Osteoblast (primary cell): ENCODE measurements around the gene HRCT1. TPM values are rescaled to one million over a fixed set of nuclear protein-coding genes. Genes with fewer than 3 reads are reported as not detected.
"Not testable (repeated sequence)": the region's sequence is repeated elsewhere in the genome, so short reads cannot be mapped to it uniquely, and the experiment has no call there.

Experiments used
- DNase-seq: peaks from one replicate; pipeline ENCODE4 v3.0.0; 2011; ENCODE audit warnings: low spot score, mixed read lengths; ENCODE audit not compliant: insufficient read length; ENCODE audit errors: missing footprints
- H2AFZ ChIP-seq: 2 replicates; pipeline ENCODE4 v1.6.0; 2011; ENCODE audit warnings: mild to moderate bottlenecking, low read length
- H3K27ac ChIP-seq: 2 replicates; pipeline ENCODE4 v1.5.1; 2011; ENCODE audit warnings: mild to moderate bottlenecking, low read depth, low read length, moderate library complexity
- H3K27me3 ChIP-seq: 2 replicates; pipeline ENCODE4 v1.6.0; 2012; ENCODE audit warnings: mild to moderate bottlenecking, control low read depth, inconsistent platforms, low read length, moderate library complexity; ENCODE audit not compliant: insufficient read depth
- H3K36me3 ChIP-seq: 2 replicates; pipeline ENCODE4 v1.5.1; 2011; ENCODE audit warnings: mild to moderate bottlenecking, low read length, control low read depth, moderate library complexity; ENCODE audit not compliant: insufficient read depth
- H3K4me1 ChIP-seq: 2 replicates; pipeline ENCODE4 v1.5.1; 2011; ENCODE audit warnings: mild to moderate bottlenecking, low read length, control low read depth, moderate library complexity; ENCODE audit not compliant: insufficient read depth
- H3K4me2 ChIP-seq: 2 replicates; pipeline ENCODE4 v1.6.0; 2011; ENCODE audit warnings: mild to moderate bottlenecking, low read length; ENCODE audit not compliant: insufficient read depth
- H3K4me3 ChIP-seq: fragments of 200-600 bp; sonication (generic); 3 replicates; pipeline ENCODE4 v1.5.1; 2012; ENCODE audit warnings: mild to moderate bottlenecking, low read length, inconsistent platforms; ENCODE audit not compliant: insufficient read depth
- H3K79me2 ChIP-seq: 2 replicates; pipeline ENCODE4 v1.6.0; 2012; ENCODE audit warnings: mild to moderate bottlenecking, low read length, control low read depth, inconsistent platforms; ENCODE audit not compliant: insufficient read depth
- H3K9me3 ChIP-seq: 2 replicates; pipeline ENCODE4 v1.5.1; 2011; ENCODE audit warnings: low read depth, low read length, control low read depth
- H4K20me1 ChIP-seq: 2 replicates; pipeline ENCODE4 v1.6.0; 2012; ENCODE audit warnings: mild to moderate bottlenecking, low read length, control low read depth; ENCODE audit not compliant: insufficient read depth
- CTCF ChIP-seq: IDR thresholded peaks from 2 replicates; pipeline ENCODE4 v1.5.1; 2011; ENCODE audit warnings: mild to moderate bottlenecking, low read depth, low read length, moderate library complexity; ENCODE audit errors: extremely low read depth
- total RNA-seq: library from RNA; depleted of rRNA; stranded (reverse); fragments of >200 nt; gene quantifications from 2 replicates; pipeline ENCODE4 v1.2.3, GENCODE V29; 2012

The HRCT1 gene
- total RNA-seq, 1 donor: 5.1 TPM

DNA sequence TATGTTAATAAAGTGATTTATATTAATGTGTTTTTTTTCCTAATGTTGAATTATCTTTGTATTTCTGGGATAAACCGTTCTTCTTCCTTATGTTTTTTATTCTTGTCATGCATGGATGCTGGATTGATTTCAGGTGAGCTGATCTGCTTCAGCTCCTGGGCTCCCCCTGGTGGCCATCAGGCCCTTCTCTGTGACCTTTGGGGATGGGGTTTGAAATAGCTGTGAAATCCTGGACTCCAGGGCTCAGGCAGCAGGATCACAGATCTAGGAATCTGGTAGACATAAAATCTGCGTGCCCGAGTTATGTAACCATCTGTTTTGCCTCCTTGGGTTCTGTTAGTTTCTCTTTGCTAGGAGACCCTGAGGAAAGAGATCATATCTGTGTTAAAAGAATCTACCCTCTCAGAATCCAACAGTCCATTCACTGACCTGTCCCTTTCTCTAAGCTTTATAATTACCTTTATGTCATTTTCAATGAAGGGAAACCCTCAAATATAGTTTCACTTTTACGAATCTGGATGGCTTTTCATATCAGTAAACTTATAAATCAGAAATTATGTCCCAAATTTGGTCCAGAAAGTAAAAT lies 23.6 kb upstream of the HRCT1 start:
- Histone ChIP-seq H3K4me2 (peak overlapping the region; percentile 6), H3K9me3 (no peaks in the 10 kb centered on the region), H2AFZ (no peak overlapping the region), H3K4me3 (no peak overlapping the region), H3K4me1 (peaks cover 5% of the 10 kb centered on the region), H3K79me2 (no peaks in the 10 kb centered on the region), H3K36me3 (no peaks in the 10 kb centered on the region), H3K27ac (no peak overlapping the region), H3K27me3 (peaks cover 3% of the 10 kb centered on the region), H4K20me1 (no peaks in the 10 kb centered on the region)
- TF ChIP-seq CTCF: peak; percentile 99
- DNase-seq: peak; percentile 64

- Histone ChIP-seq H2AFZ (peak overlapping the region; percentile 78), H4K20me1 (no peaks in the 10 kb centered on the region), H3K4me2 (no peak overlapping the region), H3K9me3 (no peaks in the 10 kb centered on the region), H3K4me1 (peaks cover 5% of the 10 kb centered on the region), H3K36me3 (no peaks in the 10 kb centered on the region), H3K27ac (no peak overlapping the region), H3K4me3 (no peak overlapping the region), H3K27me3 (no peaks in the 10 kb centered on the region), H3K79me2 (no peaks in the 10 kb centered on the region)
- no peak for TF ChIP-seq CTCF
- no peak for DNase-seq
Observed at GRCh38 chr9:35882996-35883395, 23.0 kb upstream of the HRCT1 start.

DNA sequence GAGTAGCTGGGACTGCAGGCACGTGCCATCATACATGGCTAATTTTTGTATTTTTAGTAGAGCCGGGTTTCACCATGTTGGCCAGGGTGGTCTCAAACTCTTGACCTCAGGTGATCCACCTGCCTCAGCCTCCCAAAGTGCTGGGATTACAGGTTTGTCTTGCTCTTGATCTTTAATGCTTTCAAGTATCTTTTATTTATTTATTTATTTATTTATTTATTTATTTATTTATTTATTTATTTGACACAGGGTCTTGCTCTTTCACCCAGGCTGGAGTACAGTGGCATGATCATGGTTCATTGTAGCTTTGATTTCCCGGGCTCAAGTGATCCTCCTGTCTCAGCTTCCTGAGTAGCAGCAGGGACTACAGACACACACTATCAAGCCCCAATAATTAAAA lies 21.1 kb upstream of the HRCT1 start:
- H3K27ac ChIP-seq, H3K4me2 ChIP-seq: not testable (repeated sequence)

DNA sequence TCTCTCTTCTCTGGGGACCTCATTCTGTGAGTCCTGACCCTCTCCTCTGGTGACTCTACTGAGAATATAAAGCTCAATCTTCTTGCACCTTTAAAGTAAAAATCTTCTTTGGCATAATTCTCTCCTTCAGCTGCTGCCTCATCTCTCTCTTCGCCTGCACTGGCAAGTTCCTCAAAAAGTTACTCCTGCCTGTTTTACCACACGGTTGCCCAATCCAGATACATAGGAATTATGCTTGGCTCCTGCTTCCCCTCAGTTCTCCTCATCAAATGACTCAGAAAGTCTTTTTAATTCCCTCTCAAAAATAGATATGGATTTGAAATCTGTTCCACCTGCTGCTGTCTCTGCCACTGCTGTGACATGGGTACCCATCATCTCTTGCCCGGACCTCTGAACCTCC lies 14.4 kb upstream of the HRCT1 start:
- Histone ChIP-seq H3K4me3 (no peak overlapping the region), H3K9me3 (no peaks in the 10 kb centered on the region), H3K79me2 (no peaks in the 10 kb centered on the region), H3K27me3 (no peaks in the 10 kb centered on the region), H3K4me1 (peaks cover 9% of the 10 kb centered on the region), H4K20me1 (no peaks in the 10 kb centered on the region), H3K27ac (no peak overlapping the region), H3K36me3 (no peaks in the 10 kb centered on the region), H3K4me2 (no peak overlapping the region), H2AFZ (no peak overlapping the region)
- no peak for DNase-seq
- TF ChIP-seq CTCF: no peak

More for the DNA sequence above, 21.1 kb upstream of the HRCT1 start:
- not testable (repeated sequence) for H3K79me2 ChIP-seq, H3K9me3 ChIP-seq, H3K4me3 ChIP-seq, H3K27me3 ChIP-seq, H2AFZ ChIP-seq, H3K4me1 ChIP-seq, DNase-seq, H3K36me3 ChIP-seq, H4K20me1 ChIP-seq
